KBM-7 (cell line): ENCODE results near the gene PLD5.
"Not testable (repeated sequence)": the region's sequence is repeated elsewhere in the genome, so short reads cannot be mapped to it uniquely, and the experiment has no call there.

Experiments used
- DNase-seq: peaks from one replicate; pipeline ENCODE4 v3.0.0-alpha.2; 2015
- in situ Hi-C: fragments of 300-500 bp; cut with MboI; formaldehyde crosslinking; loops from 2 replicates; pipeline ENCODE4 v1.14.3; 2020; ENCODE audit warnings: low sequenced_read_pairs, low pct_unique_long_range_greater_than_20kb, mixed read lengths

Gene PLD5

GRCh38 chr1:242199776-242200458 lies 324.6 kb downstream of the PLD5 start:
- in situ Hi-C loops, result no loop called here
- DNase-seq, result no peak

GRCh38 chr1:242197907-242198820 lies 326.3 kb downstream of the PLD5 start:
- no peak for DNase-seq
- in situ Hi-C loops, result no loop called here

GRCh38 chr1:242196914-242197313 lies 327.6 kb downstream of the PLD5 start:
- in situ Hi-C loops, result no loop called here
- no peak for DNase-seq

GRCh38 chr1:242196101-242196500 lies 328.4 kb downstream of the PLD5 start:
- no peak for DNase-seq
- in situ Hi-C loops, result no loop called here

GRCh38 chr1:242189591-242189990 lies 334.9 kb downstream of the PLD5 start:
- in situ Hi-C loops, result no loop called here
- no peak for DNase-seq

GRCh38 chr1:242187816-242188215 lies 336.7 kb downstream of the PLD5 start:
- DNase-seq, result no peak
- in situ Hi-C loops, result no loop called here

GRCh38 chr1:242187171-242187570 lies 337.3 kb downstream of the PLD5 start:
- in situ Hi-C loops, result no loop called here
- DNase-seq, result no peak

GRCh38 chr1:242185731-242186130 lies 338.8 kb downstream of the PLD5 start:
- no peak for DNase-seq
- in situ Hi-C loops, result no loop called here

- in situ Hi-C loops, result no loop called here
Measured at GRCh38 chr1:242184955-242185354, 339.5 kb downstream of the PLD5 start.

GRCh38 chr1:242179767-242180166 lies 344.7 kb downstream of the PLD5 start:
- in situ Hi-C loops, DNase-seq: not testable (repeated sequence)

More at GRCh38 chr1:242184955-242185354, 339.5 kb downstream of the PLD5 start:
- no peak for DNase-seq

- DNase-seq, result no peak
- in situ Hi-C loops, result no loop called here
Measured at GRCh38 chr1:242178924-242179708, 345.4 kb downstream of the PLD5 start.

- in situ Hi-C loops, result no loop called here
- DNase-seq, result no peak
Measured at GRCh38 chr1:242178436-242178835, 346.1 kb downstream of the PLD5 start.

GRCh38 chr1:242162140-242162539 lies 362.4 kb downstream of the PLD5 start:
- no peak for DNase-seq
- in situ Hi-C loops, result no loop called here

GRCh38 chr1:242147096-242147976 lies 377.2 kb downstream of the PLD5 start:
- in situ Hi-C loops, result no loop called here
- peak; percentile 32 for DNase-seq

GRCh38 chr1:242146652-242147051 lies 377.8 kb downstream of the PLD5 start:
- peak; percentile 1 for DNase-seq
- in situ Hi-C loops, result no loop called here

- in situ Hi-C loops, result no loop called here
- DNase-seq, result no peak
Measured at GRCh38 chr1:242140836-242141235, 383.7 kb downstream of the PLD5 start.

- in situ Hi-C loops, result no loop called here
- DNase-seq, result no peak
Measured at GRCh38 chr1:242139986-242140385, 384.5 kb downstream of the PLD5 start.

GRCh38 chr1:242139442-242139841 lies 385.1 kb downstream of the PLD5 start:
- in situ Hi-C loops, result no loop called here
- peak; percentile 8 for DNase-seq

GRCh38 chr1:242133796-242134195 lies 390.7 kb downstream of the PLD5 start:
- no peak for DNase-seq
- in situ Hi-C loops, result no loop called here
